ENCODE data around the gene MSI2. TPM values are rescaled to one million over a fixed set of nuclear protein-coding genes. Genes with fewer than 3 reads are reported as not detected.

The MSI2 gene
- total RNA-seq, 2 donors from 2014 or later = 88.3 to 114 TPM

DNA sequence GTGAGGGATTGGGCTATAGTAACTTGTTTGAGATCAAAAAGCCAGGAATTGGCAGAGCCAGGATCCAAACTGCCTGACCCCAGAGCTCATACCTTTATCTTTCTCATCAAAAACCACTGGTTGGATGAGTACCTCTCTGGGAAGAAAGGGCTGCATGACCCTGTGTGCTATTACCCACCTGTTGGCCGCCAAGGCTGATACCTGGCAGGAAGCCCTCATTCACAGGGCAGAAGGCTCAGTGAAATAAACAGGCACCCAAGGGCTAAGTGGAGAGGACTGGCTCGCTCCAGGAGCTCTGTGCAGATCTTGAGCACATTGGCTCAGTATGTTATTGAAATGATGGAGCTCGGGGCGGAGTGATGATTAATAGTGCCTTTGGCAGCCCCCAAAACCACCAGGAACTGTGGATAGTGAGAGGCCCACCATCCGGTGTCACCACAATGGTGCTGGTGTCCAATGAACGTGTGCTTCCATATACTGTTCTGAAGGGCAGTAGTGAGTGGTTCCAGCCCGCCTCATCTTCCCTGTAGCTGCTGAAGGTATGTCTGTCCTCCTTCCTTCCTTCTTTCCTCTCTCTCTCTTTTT, 197.6 kb downstream of the MSI2 start:
- Mint-ChIP-seq H3K27ac (no peak overlapping the region), H3K9me3 (no peaks in the 10 kb centered on the region), H3K36me3 (ENCODE audit: low read depth) (peaks cover 18% of the 10 kb centered on the region), H3K4me1 (no peaks in the 10 kb centered on the region), H3K4me3 (no peak overlapping the region), H3K27me3 (ENCODE audit: insufficient read depth) (no peaks in the 10 kb centered on the region)
- Histone ChIP-seq H3K27me3 (ENCODE audit: control insufficient read depth, insufficient read depth, low read length, poor library complexity, severe bottlenecking) (no peaks in the 10 kb centered on the region), H3K9me3 (ENCODE audit: control insufficient read depth, low read length) (no peaks in the 10 kb centered on the region), H3K27ac (ENCODE audit: low read depth, low read length) (no peak overlapping the region), H3K4me3 (ENCODE audit: low read length) (no peak overlapping the region), H3K36me3 (ENCODE audit: control insufficient read depth, insufficient read depth, low read length) (no peaks in the 10 kb centered on the region), H3K4me1 (ENCODE audit: control insufficient read depth, insufficient read depth, low read length) (no peaks in the 10 kb centered on the region), H3K9ac (ENCODE audit: extremely low read depth, low read length, poor library complexity, severe bottlenecking) (no peak overlapping the region)
- no peak for DNase-seq
- TF ChIP-seq, protein P1, sequence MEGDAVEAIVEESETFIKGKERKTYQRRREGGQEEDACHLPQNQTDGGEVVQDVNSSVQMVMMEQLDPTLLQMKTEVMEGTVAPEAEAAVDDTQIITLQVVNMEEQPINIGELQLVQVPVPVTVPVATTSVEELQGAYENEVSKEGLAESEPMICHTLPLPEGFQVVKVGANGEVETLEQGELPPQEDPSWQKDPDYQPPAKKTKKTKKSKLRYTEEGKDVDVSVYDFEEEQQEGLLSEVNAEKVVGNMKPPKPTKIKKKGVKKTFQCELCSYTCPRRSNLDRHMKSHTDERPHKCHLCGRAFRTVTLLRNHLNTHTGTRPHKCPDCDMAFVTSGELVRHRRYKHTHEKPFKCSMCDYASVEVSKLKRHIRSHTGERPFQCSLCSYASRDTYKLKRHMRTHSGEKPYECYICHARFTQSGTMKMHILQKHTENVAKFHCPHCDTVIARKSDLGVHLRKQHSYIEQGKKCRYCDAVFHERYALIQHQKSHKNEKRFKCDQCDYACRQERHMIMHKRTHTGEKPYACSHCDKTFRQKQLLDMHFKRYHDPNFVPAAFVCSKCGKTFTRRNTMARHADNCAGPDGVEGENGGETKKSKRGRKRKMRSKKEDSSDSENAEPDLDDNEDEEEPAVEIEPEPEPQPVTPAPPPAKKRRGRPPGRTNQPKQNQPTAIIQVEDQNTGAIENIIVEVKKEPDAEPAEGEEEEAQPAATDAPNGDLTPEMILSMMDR (conservative IDR thresholded peaks at IDR 0.05) = no peak
- WGBS, 2 experiments (ENCODE audit: insufficient coverage in 1 of 2, insufficient read length in 1 of 2) = 92 to 98% methylated on average over 5 to 7 of the region's 7 CpGs

DNA sequence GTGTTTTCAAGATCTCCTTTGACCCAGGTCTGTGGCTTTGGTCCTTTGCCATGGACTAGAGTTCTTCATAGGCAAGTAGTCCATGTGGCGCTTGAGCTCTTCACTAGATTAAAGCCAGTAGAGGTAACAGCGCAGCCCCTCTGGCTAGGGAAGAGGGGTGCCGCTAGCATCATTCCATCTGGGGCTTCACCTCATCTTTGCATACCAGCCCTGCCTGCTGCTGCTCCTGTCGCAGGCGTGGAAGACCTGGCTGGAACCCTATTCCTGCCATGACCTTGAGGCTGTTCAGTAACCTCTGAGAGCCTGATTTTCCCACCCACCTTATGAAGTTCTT, 198.4 kb downstream of the MSI2 start:
- Histone ChIP-seq H3K9ac (ENCODE audit: extremely low read depth, low read length, poor library complexity, severe bottlenecking) (no peak overlapping the region), H3K27ac (ENCODE audit: low read depth, low read length) (peak overlapping the region; percentile 96)
- WGBS, 2 experiments (ENCODE audit: insufficient coverage in 1 of 2, insufficient read length in 1 of 2) = 94 to 96% methylated on average over 4 to 5 of the region's 5 CpGs

DNA sequence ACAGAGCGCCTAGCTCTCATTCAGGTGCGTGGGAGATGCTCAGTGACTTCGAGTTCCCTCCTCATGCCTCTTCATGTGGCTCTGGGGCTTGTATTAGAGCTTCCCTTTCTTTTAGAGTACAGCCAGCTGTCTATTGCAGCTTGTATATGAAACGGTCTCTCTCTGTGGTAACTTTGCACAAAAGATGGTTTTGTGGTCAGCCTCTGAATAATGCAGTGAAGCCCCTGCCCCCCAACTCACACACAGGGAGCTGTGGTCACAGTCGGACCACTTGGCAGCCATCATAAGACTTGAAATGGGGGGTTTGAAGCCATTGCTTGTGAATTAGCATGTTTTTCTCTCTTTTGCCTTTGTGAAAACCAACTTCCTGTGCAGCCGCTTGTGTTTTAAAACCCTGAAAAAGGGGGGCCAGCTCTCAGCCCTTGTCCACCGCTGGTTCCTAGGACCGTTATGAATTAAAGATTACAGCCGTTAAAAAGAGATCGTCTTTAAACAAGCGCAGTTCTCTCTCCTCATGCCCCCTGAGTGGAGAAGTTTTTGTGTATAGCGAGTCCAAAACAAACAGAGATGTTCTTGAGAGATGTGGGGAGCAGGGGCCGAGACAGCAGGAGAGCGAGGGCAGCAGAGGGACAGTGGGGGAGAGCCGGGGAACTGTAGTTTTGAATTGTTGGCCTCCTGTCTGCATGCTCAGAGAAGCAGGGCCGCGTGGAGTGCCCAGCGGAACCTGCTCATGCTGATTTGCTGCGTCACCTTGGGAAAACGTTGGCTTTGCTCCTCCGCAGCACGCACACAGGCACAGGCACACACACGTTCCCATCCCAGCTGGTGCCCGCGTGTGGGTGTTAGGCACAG, 199.0 kb downstream of the MSI2 start:
- H3K4me3 Mint-ChIP-seq = no peak overlapping the region
- peaks cover 3% of the 10 kb centered on the region for H3K4me1 Mint-ChIP-seq
- no peak overlapping the region for H3K9ac ChIP-seq (ENCODE audit: extremely low read depth, low read length, poor library complexity, severe bottlenecking)

More for the DNA sequence above, 198.4 kb downstream of the MSI2 start:
- H3K36me3 Mint-ChIP-seq (ENCODE audit: low read depth) = peaks cover 18% of the 10 kb centered on the region
- no peak overlapping the region for H3K4me3 Mint-ChIP-seq
- Histone ChIP-seq H3K4me3 (ENCODE audit: low read length) (no peak overlapping the region), H3K36me3 (ENCODE audit: control insufficient read depth, insufficient read depth, low read length) (no peaks in the 10 kb centered on the region), H3K9me3 (ENCODE audit: control insufficient read depth, low read length) (no peaks in the 10 kb centered on the region), H3K4me1 (ENCODE audit: control insufficient read depth, insufficient read depth, low read length) (no peaks in the 10 kb centered on the region), H3K27me3 (ENCODE audit: control insufficient read depth, insufficient read depth, low read length, poor library complexity, severe bottlenecking) (no peaks in the 10 kb centered on the region)
- DNase-seq = no peak
- TF ChIP-seq, protein P1 (conservative IDR thresholded peaks at IDR 0.05) = no peak
- no peaks in the 10 kb centered on the region for H3K9me3 Mint-ChIP-seq
- no peaks in the 10 kb centered on the region for H3K4me1 Mint-ChIP-seq
- H3K27ac Mint-ChIP-seq = no peak overlapping the region
- no peaks in the 10 kb centered on the region for H3K27me3 Mint-ChIP-seq (ENCODE audit: insufficient read depth)

More for the DNA sequence above, 199.0 kb downstream of the MSI2 start:
- Histone ChIP-seq H3K27ac (ENCODE audit: low read depth, low read length) (peak overlapping the region; percentile 96), H3K36me3 (ENCODE audit: control insufficient read depth, insufficient read depth, low read length) (no peaks in the 10 kb centered on the region), H3K27me3 (ENCODE audit: control insufficient read depth, insufficient read depth, low read length, poor library complexity, severe bottlenecking) (no peaks in the 10 kb centered on the region), H3K4me1 (ENCODE audit: control insufficient read depth, insufficient read depth, low read length) (no peaks in the 10 kb centered on the region), H3K4me3 (ENCODE audit: low read length) (no peak overlapping the region), H3K9me3 (ENCODE audit: control insufficient read depth, low read length) (no peaks in the 10 kb centered on the region)
- DNase-seq = no peak
- WGBS, 2 experiments (ENCODE audit: insufficient coverage in 1 of 2, insufficient read length in 1 of 2) = 74 to 90% methylated on average over 16 to 25 of the region's 25 CpGs
- Mint-ChIP-seq H3K27ac (no peak overlapping the region), H3K36me3 (ENCODE audit: low read depth) (peaks cover 18% of the 10 kb centered on the region), H3K9me3 (no peaks in the 10 kb centered on the region), H3K27me3 (ENCODE audit: insufficient read depth) (no peaks in the 10 kb centered on the region)
- TF ChIP-seq, protein P1 (conservative IDR thresholded peaks at IDR 0.05) = no peak

All from endodermal cell (in vitro differentiated cells).